Esophagus (tissue), 2 donors: ENCODE data around the gene CHMP2A. TPM values are rescaled to one million over a fixed set of nuclear protein-coding genes. Genes with fewer than 3 reads are reported as not detected.
"Not testable (repeated sequence)": the region's sequence is repeated elsewhere in the genome, so short reads cannot be mapped to it uniquely, and the experiment has no call there.

Experiments used
- H3K27ac ChIP-seq, 2 donors: one replicate each; pipeline ENCODE4 v1.5.1; 2013; ENCODE audit warnings: low read depth in 2 of 2, mild to moderate bottlenecking in 2 of 2, inconsistent platforms in 1 of 2, low read length in 1 of 2, moderate library complexity in 1 of 2
- H3K27me3 ChIP-seq, 2 donors: one replicate each; pipeline ENCODE4 v1.6.1; 2013; ENCODE audit warnings: low read length in 2 of 2, control low read depth in 1 of 2, mild to moderate bottlenecking in 1 of 2; ENCODE audit not compliant: insufficient read depth in 2 of 2, control insufficient read depth in 1 of 2
- H3K36me3 ChIP-seq, 2 donors: one replicate each; pipeline ENCODE4 v1.6.1; 2013; ENCODE audit warnings: low read length in 1 of 2; ENCODE audit not compliant: control insufficient read depth in 2 of 2, insufficient read depth in 2 of 2
- H3K4me1 ChIP-seq, 2 donors: one replicate each; pipeline ENCODE4 v1.6.1; 2013; ENCODE audit warnings: low read length in 1 of 2; ENCODE audit not compliant: control insufficient read depth in 2 of 2, insufficient read depth in 2 of 2
- H3K4me3 ChIP-seq, 2 donors: one replicate each; pipeline ENCODE4 v1.5.1; 2013; ENCODE audit warnings: low read length in 2 of 2, mild to moderate bottlenecking in 2 of 2, low read depth in 1 of 2, moderate library complexity in 1 of 2
- H3K9me3 ChIP-seq, 2 donors: one replicate each; pipeline ENCODE4 v1.6.1; 2013; ENCODE audit warnings: mild to moderate bottlenecking in 2 of 2, low read depth in 1 of 2, low read length in 1 of 2, moderate library complexity in 1 of 2; ENCODE audit not compliant: control insufficient read depth in 2 of 2, insufficient read depth in 1 of 2
- WGBS, 2 donors: extraction: QIAGEN DNeasy Blood & Tissue Kit; methylation state at CpG; one replicate each; pipeline ENCODE4 v1.1.7; 2013; 5-methylcytosine and 5-hydroxymethylcytosine counted together
- polyA plus RNA-seq, 2 donors: library from polyadenylated mRNA; stranded (reverse); fragments of 200-250 nt; gene quantifications; one replicate each; pipeline ENCODE4 v1.2.3, GENCODE V29; 2013
- donor health status: healthy with polysubstance abuse.
- donor health status: Bipolar disorder and iron deficiency.

The CHMP2A gene
- polyA plus RNA-seq, 2 donors: 174 to 262 TPM

GRCh38 chr19:58547323-58548312, 7.3 kb downstream of the CHMP2A start:
- Histone ChIP-seq H3K36me3 (peaks cover 37 to 54% of the 10 kb centered on the region in 2 donors), H3K27ac (no peak overlapping the region), H3K4me1 (peaks cover 10 to 21% of the 10 kb centered on the region in 2 donors), H3K9me3 (no peaks in the 10 kb centered on the region), H3K27me3 (no peaks in the 10 kb centered on the region), H3K4me3 (no peak overlapping the region)
- 87 to 89% methylated on average over 18 of the region's 18 CpGs for WGBS, 2 donors

GRCh38 chr19:58546019-58546530, 8.8 kb downstream of the CHMP2A start:
- Histone ChIP-seq H3K4me1 (peaks cover 10 to 21% of the 10 kb centered on the region in 2 donors), H3K27ac (no peak overlapping the region), H3K36me3 (peaks cover 26 to 41% of the 10 kb centered on the region in 2 donors), H3K4me3 (peak overlapping the region; percentile 89 to 92), H3K9me3 (no peaks in the 10 kb centered on the region), H3K27me3 (no peaks in the 10 kb centered on the region)
- 8 to 25% methylated on average over 1 of the region's 1 CpG for WGBS, 2 donors

GRCh38 chr19:58545286-58546018, 9.5 kb downstream of the CHMP2A start:
- Histone ChIP-seq H3K4me3 (peak overlapping the region; percentile 89 to 92), H3K27me3 (no peaks in the 10 kb centered on the region), H3K36me3 (peaks cover 20 to 35% of the 10 kb centered on the region in 2 donors), H3K9me3 (no peaks in the 10 kb centered on the region), H3K4me1 (peaks cover 10 to 21% of the 10 kb centered on the region in 2 donors), H3K27ac (peak overlapping the region in 1 of 2 donors; percentile 97)
- 5 to 7% methylated on average over 21 of the region's 21 CpGs for WGBS, 2 donors

GRCh38 chr19:58544591-58545285, 10.2 kb downstream of the CHMP2A start:
- 0% methylated on average over 46 to 92 of the region's 92 CpGs for WGBS, 2 donors
- H3K27ac ChIP-seq: peak overlapping the region; percentile 96 to 97
- H3K36me3 ChIP-seq: peaks cover 17 to 28% of the 10 kb centered on the region in 2 donors
- peak overlapping the region; percentile 89 to 92 for H3K4me3 ChIP-seq
- H3K9me3 ChIP-seq: no peaks in the 10 kb centered on the region
- no peaks in the 10 kb centered on the region for H3K27me3 ChIP-seq
- peaks cover 10 to 21% of the 10 kb centered on the region in 2 donors for H3K4me1 ChIP-seq

- Histone ChIP-seq H3K4me1 (peaks cover 10 to 21% of the 10 kb centered on the region in 2 donors), H3K27ac (peak within 1 kb of the TSS; percentile 96 to 98), H3K4me3 (peak within 1 kb of the TSS; percentile 89 to 92), H3K27me3 (no peaks in the 10 kb centered on the region), H3K36me3 (peaks cover 13 to 21% of the 10 kb centered on the region in 2 donors), H3K9me3 (no peaks in the 10 kb centered on the region)
- WGBS, 2 donors: 0% methylated on average over 46 to 73 of the region's 73 CpGs
Observed at GRCh38 chr19:58543826-58544590, 10.9 kb downstream of the CHMP2A start, which contains the start of gene TRIM28. Gene TRIM28 (plus strand): TSS chr19:58544064. CDS start chr19:58544758, 694 bp downstream.

- Histone ChIP-seq H3K27ac (peak overlapping the region in 1 of 2 donors; percentile 98), H3K4me1 (peaks cover 10 to 29% of the 10 kb centered on the region in 2 donors)
- H3K4me3 ChIP-seq, H3K36me3 ChIP-seq, H3K27me3 ChIP-seq, H3K9me3 ChIP-seq: not testable (repeated sequence)
- WGBS, 2 donors: 80 to 84% methylated on average over 18 of the region's 18 CpGs
Observed at GRCh38 chr19:58542641-58543372, 12.1 kb downstream of the CHMP2A start.

GRCh38 chr19:58539169-58539559, 15.7 kb downstream of the CHMP2A start:
- H3K4me1 ChIP-seq, H3K9me3 ChIP-seq, H3K27ac ChIP-seq, H3K27me3 ChIP-seq, H3K4me3 ChIP-seq, H3K36me3 ChIP-seq: not testable (repeated sequence)
